Measurements from ENCODE around the gene CREG2.
"Not testable (repeated sequence)": the region's sequence is repeated elsewhere in the genome, so short reads cannot be mapped to it uniquely, and the experiment has no call there.

The CREG2 gene

GRCh38 chr2:101342625-101343008, 44.7 kb downstream of the CREG2 start:
- DNase-seq (ENCODE audit: low read depth): no peak

DNA sequence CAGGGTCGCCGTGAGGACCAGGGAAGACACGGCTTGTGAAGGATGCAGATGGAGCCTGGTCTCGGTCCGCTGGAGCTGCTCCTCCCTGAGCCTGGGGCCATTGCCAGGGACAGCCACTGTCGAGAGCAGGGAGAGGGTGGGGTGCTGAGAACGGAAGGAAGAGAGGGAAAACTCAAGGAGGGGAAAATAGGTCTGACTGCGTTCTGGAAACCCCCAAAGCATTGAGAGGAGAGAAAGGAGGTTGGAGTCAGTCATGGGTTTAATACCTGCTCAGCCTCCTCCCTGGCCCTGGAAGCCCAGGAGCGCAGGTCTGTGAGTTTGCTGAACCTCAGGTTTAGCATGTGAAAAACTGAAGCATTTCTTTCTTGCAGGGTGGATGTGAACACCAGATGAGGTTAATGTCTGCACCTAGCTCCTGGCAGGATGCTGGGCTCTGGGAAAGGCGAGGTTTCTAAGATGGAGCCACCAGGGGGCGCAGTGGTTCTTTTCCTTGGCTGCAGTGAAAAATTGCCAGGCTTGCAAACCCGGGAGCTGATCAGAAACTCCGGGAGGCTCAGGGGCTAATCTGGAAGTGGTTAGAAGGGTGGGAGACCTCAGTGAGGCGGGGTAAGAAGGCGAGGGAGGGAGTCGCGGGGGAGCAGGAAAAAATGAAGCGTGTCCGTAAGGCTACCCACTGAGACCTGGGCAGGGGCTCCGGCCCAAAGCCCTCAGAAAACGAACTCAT, 45.2 kb downstream of the CREG2 start:
- peak; percentile 57 for DNase-seq (ENCODE audit: low read depth)

GRCh38 chr2:101341421-101341820, 45.9 kb downstream of the CREG2 start:
- peak; percentile 22 for DNase-seq (ENCODE audit: low read depth)

DNA sequence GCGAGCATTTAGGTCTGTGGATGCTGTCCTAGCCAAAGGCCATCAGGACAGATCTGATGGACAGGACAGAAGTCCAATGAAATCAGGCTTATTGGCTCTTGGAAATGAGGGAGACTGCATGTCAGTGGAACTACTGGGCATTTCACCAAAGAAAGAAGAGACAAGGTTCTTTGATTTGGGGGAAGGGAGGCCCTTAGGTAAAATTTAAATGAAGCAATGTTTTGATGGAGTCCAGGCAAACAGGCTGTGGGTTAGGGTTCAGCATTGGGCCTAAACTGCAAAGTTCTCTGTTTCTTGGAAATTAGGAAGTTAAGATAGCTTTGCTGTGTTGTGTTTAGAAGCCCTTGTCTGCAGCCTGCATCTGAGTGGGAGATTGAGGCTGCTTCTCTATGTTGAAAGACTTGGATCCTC, 47.2 kb downstream of the CREG2 start:
- DNase-seq (ENCODE audit: low read depth): no peak

DNA sequence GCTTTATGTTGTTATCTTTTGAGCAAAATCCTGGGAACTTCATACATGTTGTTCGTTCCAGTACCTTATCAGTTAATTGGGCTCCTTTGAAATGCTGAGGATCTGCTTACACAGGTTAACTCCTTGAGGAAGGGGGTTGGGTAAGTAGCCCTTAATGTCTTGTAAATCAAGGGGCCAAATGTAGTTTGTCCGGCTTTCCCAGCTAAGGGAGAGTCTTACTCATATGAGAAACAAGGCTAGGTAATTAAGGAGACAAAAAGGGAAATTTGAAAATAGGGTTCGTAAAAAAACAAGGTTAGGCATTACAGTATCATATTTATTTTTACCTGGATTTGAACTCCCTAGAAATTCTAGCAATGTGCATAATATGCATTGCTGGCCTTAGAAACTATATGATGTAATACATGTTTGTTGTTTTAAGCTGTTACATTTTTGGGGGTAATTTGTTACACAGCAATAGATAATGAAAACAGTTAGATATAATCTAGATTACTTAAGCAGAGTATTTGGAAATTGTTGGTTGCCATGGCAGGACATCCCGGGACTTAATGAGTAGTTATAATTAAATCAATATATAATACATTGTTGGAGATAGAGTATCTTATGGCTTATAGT, 47.9 kb downstream of the CREG2 start:
- no peak for DNase-seq (ENCODE audit: low read depth)

DNA sequence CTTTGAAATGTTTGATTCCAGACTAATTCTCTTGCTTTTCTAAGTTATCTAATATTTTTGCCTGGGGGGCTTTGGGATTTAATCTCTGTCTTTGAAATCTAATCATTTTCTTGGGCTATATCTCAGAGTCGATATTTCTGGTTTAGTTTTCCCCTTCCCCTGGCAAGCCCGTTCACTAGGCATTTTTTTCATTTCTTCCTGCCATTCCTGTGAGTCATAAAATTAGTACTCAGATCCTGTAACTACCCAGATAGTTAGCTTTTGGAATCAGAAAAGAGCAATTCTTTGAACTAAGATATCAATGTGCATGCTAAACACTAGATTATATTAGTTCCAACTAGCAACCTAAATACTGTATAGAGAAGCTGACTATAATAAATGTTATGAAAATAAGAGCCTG, 49.4 kb downstream of the CREG2 start:
- DNase-seq (ENCODE audit: low read depth): no peak

- no peak for DNase-seq (ENCODE audit: low read depth)
Observed at GRCh38 chr2:101332885-101333766, 54.2 kb downstream of the CREG2 start.

- no peak for DNase-seq (ENCODE audit: low read depth)
Observed at GRCh38 chr2:101331202-101331601, 56.1 kb downstream of the CREG2 start.

DNA sequence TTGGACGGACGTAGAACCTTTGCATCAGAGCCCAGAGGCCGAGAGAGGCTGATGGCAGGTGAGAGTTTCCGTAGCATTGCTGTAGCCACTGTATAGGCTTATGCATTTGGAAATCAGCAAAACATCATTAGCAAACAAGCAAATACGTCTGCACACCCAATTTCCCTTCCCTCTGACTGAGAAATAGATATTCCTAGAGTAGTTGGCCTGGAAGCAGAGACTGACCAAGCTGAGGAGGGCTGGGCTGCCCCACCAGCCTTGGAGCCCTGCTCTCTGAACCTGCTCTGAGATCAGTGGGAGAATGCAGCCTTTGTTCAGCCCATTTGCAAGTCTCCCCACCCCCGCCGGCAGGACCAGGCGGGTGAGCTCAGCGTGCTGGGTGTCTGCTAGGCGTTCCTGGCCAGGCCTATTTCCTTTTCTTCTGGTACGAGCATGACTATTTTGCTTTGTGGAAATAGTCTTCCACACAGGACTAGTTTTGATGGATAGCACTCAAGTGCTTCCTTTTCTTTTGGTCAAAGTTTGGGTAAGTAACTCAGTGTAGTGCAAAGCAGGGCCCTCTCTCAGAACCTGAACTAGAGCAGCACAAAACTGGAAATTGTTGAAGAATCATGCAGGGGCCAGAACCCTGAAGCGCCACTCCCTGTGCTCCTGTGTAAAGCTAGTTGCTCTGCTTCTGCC, 56.9 kb downstream of the CREG2 start:
- DNase-seq (ENCODE audit: low read depth): no peak

- DNase-seq (ENCODE audit: low read depth): no peak
Observed at GRCh38 chr2:101329026-101329425, 58.3 kb downstream of the CREG2 start.

- DNase-seq (ENCODE audit: low read depth): no peak
Observed at GRCh38 chr2:101328474-101329007, 58.8 kb downstream of the CREG2 start.

- no peak for DNase-seq (ENCODE audit: low read depth)
Observed at GRCh38 chr2:101327863-101328394, 59.4 kb downstream of the CREG2 start.

GRCh38 chr2:101325425-101325824, 61.9 kb downstream of the CREG2 start:
- DNase-seq (ENCODE audit: low read depth): no peak

GRCh38 chr2:101316568-101316967, 70.7 kb downstream of the CREG2 start:
- DNase-seq (ENCODE audit: low read depth): not testable (repeated sequence)

GRCh38 chr2:101311696-101312017, 75.6 kb downstream of the CREG2 start:
- DNase-seq (ENCODE audit: low read depth): no peak

- no peak for DNase-seq (ENCODE audit: low read depth)
Observed at GRCh38 chr2:101310834-101311695, 76.2 kb downstream of the CREG2 start.

DNA sequence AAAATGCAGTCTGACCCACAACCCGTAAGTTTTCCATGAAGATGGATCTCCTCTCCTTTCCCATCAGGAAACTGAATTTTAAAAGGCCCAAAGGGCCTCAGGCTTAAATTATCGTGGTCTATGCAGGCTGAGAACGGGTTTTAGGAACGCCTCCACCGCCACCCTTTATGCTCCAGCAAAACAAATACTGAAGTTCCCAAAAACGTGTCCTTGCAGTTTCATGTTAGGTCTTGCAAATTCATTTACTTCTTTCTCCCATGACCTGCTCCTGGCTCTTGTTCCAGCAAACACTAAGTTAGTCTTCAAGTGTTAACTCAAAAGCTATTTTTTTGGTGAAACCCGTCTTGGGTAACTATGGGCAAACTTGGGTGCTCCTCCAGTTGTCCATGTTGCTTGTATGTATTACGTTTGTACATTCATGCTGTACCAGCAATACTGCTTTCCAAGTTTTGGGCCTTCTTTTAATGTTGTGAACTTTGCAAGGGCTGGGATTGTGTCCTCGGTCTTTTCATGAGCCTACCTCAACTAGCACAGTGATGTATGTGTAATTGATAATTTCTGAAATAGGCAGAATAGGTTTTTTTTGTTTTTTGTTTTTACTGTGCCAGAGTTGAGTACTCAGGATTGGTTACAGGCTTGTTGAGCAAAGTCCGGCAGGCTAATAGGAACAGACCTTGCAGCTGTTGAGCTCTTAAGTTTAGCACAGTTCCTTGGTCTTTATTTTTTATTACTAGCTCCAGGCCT, 77.0 kb downstream of the CREG2 start:
- DNase-seq (ENCODE audit: low read depth): no peak

GRCh38 chr2:101308432-101309210, 78.7 kb downstream of the CREG2 start, which contains the start of gene RNF149:
Gene RNF149 (minus strand): TSS chr2:101308701. CDS start chr2:101308588, 113 bp downstream.
- peak; percentile 89 for DNase-seq (ENCODE audit: low read depth)

DNA sequence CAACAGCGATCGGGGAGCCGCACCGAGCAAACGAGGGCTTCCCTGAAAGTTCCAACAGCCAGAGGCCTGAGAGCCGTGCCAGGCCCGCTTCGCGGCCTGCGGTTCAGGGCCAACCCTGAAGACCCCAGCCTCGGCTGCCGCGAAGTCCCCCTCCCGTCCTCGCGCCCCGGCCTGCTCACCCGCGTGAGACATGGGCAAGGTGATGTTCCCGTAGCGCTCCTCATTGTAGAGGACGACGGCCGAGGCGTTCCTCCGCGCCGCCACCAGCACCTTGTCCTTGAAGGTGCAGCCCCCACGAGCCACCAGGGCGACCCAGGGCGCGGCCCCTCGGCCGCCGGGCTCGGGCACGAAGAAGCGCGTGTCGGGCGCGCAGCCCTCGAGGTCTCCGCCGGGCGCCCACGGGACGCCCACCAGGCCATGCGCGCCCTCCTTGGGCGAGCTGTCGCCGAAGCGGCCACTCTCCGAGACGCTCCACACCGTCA, 79.3 kb downstream of the CREG2 start:
- no peak for DNase-seq (ENCODE audit: low read depth)

Data from stimulated activated CD8-positive, alpha-beta memory T cell treated with anti-CD3 and anti-CD28 coated beads, Interleukin-4, amount 100 ng/mL, for 24 hours (primary cell).